NCI-H82 treated with DMSO at 0.1 percent for 48 hours (cell line): ENCODE data around the gene ACTA2.

ENCODE experiments used
- DNase-seq: peaks from one replicate; lab custom pipeline; 2025; ENCODE audit not compliant: unreplicated experiment; lab: John Stamatoyannopoulos, UW

The ACTA2 gene

DNA sequence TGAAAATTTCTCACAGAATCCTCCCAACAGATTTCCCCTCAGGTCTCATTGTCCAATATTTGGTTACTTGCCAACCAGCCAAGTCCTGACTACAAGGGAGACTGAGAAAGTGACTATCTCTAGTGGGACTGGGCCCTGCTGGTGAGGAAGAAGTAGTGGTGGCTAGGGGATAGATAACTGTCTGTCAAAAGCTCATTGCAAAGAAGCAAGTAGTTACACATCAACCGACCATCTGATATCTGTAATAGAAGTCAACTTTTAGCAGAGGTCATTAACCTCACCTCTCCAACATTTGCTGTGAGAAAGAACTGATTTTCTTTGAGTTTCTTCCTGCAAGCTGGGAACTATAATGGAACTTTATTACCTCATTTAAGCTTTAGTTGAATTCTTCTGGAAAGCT is 57.3 kb downstream of the ACTA2 start:
- no peak for DNase-seq

DNA sequence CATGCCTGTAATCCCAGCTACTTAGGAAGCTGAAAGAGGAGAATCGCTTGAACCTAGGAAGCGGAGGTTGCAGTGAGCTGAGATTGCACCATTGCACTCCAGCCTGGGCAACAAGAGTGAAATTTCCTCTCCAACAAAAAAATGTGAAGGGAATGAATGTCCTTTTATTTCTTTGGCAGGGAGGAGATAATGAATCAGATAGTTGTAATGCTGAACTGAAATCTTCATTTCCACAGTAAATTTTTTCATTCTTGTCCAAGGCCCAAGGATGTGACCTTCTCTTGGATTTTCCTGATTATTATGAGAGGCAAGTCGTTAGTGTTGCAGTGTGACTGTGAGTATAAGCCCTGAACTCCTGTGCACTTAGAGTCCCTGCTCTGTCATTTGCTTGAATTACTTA is 59.0 kb downstream of the ACTA2 start:
- no peak for DNase-seq

DNA sequence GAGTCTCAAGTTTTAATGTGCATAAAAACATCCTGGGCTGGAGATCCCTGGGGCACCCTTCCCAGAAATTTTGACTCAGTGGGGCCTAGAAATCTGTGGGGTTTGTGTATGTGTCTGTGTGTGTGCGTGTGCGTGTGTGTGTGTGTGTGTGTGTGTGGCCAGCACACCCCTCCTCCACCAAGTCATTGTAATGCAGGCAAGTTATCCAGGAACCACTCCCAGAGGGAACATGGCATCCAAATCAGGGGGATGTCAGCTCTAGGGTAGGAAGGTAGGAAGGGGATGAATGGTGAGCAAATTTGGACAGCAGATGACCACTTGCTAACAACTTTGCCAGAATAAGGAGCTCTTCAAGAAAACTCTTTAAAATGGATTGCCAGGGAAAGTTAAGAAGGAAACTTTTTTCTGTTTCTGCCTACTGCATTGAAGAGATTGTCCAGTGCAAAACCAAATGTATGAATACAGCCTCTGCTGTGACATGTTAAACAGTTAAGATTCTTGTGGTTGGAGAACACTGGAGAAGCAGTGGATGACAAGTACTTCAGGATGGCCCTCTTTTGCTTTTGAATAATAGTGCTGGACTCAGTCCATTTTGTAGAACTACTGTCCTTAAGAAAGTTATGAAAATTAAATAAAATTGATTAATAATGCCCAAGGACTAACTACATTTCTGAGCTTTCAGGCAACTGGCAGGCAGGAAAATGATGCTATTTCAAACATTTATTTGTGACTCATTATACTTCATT is 60.2 kb downstream of the ACTA2 start:
- no peak for DNase-seq

DNA sequence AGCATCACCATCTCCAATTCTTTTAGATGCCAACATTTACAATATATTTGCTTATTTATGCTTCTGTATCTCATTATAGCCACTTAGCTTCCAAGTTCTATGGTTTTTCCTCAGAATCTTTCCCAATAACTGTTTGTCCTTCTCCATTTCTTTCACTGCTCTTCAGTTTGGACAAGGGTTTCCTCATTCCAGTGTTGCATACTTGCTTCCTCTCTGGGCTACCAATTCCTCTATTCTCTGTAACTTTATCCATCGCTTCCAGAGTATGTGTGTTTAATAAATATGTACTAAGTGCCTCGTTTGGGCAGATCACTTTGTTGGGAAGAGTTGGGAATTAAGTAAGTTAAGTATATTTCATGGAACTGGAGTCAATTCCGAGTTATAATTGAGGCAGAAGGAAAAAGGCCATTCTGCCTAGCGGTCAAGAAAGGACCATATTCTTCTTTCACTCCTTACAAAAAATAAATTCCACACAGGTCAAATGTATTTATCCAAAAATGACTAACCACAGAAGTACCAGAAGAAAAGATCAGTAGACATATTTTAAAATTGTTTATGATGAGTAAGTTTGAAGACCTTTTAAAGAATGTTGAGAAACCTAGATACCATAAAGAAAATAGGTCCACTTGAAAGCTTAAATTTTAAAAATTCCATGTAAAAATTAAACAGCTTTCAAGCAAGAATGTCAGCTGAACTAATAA is 61.7 kb downstream of the ACTA2 start:
- DNase-seq = no peak

DNA sequence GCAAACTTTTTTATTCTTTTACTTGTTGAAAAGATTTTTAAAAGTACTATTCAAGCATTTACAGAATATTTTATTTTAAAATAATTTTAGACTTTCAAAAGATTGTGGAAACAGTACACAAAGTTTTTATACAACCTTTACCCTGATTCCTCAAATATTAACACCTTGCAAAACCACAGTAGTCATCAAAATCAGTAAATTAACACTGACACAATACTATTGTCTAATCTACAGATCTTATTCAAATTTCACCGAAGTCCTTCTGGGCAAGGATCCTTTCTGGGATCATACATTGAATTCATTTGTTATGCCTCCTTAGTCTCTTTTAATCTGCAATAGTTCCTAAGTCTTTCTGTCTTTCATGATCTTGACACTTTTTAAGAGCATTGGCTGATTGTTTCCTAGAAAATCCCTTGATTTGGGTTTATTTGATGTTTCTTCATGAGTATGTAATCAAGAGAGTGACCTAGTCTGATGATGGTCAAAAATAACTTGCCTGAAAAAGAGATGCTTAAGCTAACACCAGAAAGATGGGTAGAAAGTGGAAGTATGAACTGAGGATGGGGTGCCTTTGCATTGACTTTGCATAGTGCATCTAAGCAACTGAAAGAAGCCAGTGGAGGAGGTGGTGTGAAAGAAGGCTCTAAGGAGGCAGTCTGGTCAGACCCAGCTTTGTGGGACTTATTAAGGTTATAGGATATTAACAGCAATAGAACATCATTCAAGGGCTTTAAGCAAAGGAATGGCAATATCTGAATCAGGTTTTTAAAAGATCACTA is 62.8 kb downstream of the ACTA2 start:
- no peak for DNase-seq

- DNase-seq = no peak
Observed at GRCh38 chr10:88888810-88889445, 63.6 kb downstream of the ACTA2 start.

GRCh38 chr10:88886557-88886956 is 66.0 kb downstream of the ACTA2 start:
- DNase-seq = no peak
